BJ (cell line): Measurements from ENCODE around the gene TPPP2. TPM values are rescaled to one million over a fixed set of nuclear protein-coding genes. Genes with fewer than 3 reads are reported as not detected.
A peak's percentile ranks its signal among the peaks of the same experiment; 100 is the strongest.

ENCODE experiments used
- CTCF ChIA-PET: fragments of 350-600 bp; formaldehyde crosslinking; extraction: SDS; loops from one replicate; lab custom pipeline; 2021; ENCODE audit warnings: antibody characterized with exemption, inconsistent platforms; lab: Yijun Ruan, JAX
- POLR2A ChIA-PET: fragments of 300-600 bp; sonication (Branson Sonifier 250); formaldehyde crosslinking; extraction: SDS; loops from one replicate; lab custom pipeline; 2021; ENCODE audit warnings: antibody characterized with exemption; lab: Charles Lee
- DNase-seq: peaks from one replicate; pipeline ENCODE4 v3.0.0-alpha.2; 2011; ENCODE audit warnings: low read depth
- H3K27me3 ChIP-seq: 2 replicates; pipeline ENCODE4 v1.6.0; 2011; ENCODE audit warnings: low read length; ENCODE audit not compliant: control insufficient read depth, insufficient read depth
- H3K36me3 ChIP-seq: 2 replicates; pipeline ENCODE4 v1.5.1; 2011; ENCODE audit warnings: low read length; ENCODE audit not compliant: control insufficient read depth, insufficient read depth
- H3K4me3 ChIP-seq: 2 replicates; pipeline ENCODE4 v1.5.1; 2011; ENCODE audit warnings: low read depth, mild to moderate bottlenecking, control low read depth, low read length
- CTCF ChIP-seq: IDR thresholded peaks from 2 replicates; pipeline ENCODE4 v1.5.1; 2011; ENCODE audit warnings: low read depth, mild to moderate bottlenecking, control low read depth, inconsistent platforms, low read length, moderate library complexity; ENCODE audit not compliant: insufficient read depth
- polyA plus RNA-seq: library from polyadenylated mRNA; depleted of rRNA; stranded (reverse); fragments of >200 nt; gene quantifications from 2 replicates; pipeline ENCODE4 v1.2.3, GENCODE V29; 2011

The TPPP2 gene
- polyA plus RNA-seq, 1 experiment, result not detected

GRCh38 chr14:21069388-21070082 is 39.5 kb downstream of the TPPP2 start:
- DNase-seq, result no peak
- Histone ChIP-seq H3K27me3 (no peaks in the 10 kb centered on the region), H3K4me3 (peak overlapping the region; percentile 79), H3K36me3 (peaks cover 11% of the 10 kb centered on the region)
- no peak for TF ChIP-seq CTCF
- ChIA-PET POLR2A (no interaction called here), CTCF (interaction anchor here (0.6 to 9.5 kb wide), 22 partner anchors 9 to 193 kb away, joined by 3 to 193 read pairs (median 8); partner anchors contain the start of genes RNASE8, TMEM253 and ZNF219)

DNA sequence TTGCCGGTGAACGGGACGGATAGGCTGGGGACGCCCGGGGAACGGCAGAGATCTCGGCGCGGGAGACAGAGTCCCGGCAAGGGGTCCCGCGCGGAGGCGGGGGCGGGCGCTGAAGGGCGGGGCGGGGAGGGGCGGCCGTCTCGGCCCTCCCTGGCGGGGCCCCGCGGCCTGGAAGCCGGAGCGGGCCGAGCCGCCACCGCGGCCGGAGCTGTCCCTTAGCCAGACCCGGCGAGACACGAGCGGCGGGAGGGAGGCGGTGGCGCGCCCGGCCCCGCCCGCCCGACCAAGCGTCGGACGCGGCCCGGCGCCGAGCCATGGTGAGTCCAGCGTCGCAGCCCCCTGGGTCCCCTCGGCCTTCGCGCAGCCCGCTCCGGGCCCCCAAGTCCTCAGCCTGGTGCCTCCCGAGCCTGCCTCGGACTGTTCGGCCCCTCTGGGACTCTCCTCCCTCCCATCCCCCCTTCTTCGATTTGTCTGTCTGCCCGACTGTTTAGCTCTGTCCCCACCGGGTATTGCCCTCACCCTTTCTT is 40.1 kb downstream of the TPPP2 start, which contains the start of gene ARHGEF40:
Gene ARHGEF40 (plus strand): TSS at position 222 of the 527 bp plus-strand sequence. CDS start 93 bp downstream, at position 315.
- DNase-seq, result no peak
- H3K36me3 ChIP-seq, result peaks cover 15% of the 10 kb centered on the region
- POLR2A ChIA-PET, result interaction anchor here (0.6 kb wide), 1 partner anchor 406 kb away, joined by 6 read pairs; no protein-coding TSS in a partner anchor
- TF ChIP-seq CTCF, result no peak
- H3K27me3 ChIP-seq, result no peaks in the 10 kb centered on the region
- CTCF ChIA-PET, result interaction anchor here (0.9 to 6.3 kb wide), 15 partner anchors 13 to 501 kb away, joined by 3 to 117 read pairs (median 4); partner anchors contain the start of gene TMEM253
- H3K4me3 ChIP-seq, result peak within 1 kb of the TSS; percentile 79

- Histone ChIP-seq H3K4me3 (peak overlapping the region; percentile 79), H3K36me3 (peaks cover 21% of the 10 kb centered on the region), H3K27me3 (no peaks in the 10 kb centered on the region)
- peak; percentile 17; the same call in 1 of the 2 replicates for TF ChIP-seq CTCF
- no peak for DNase-seq
- ChIA-PET CTCF (interaction anchor here (0.5 to 6.3 kb wide), 18 partner anchors 13 to 501 kb away, joined by 3 to 117 read pairs (median 4); partner anchors contain the start of gene TMEM253), POLR2A (interaction anchor here (0.6 kb wide), 1 partner anchor 406 kb away, joined by 6 read pairs; no protein-coding TSS in a partner anchor)
Observed at GRCh38 chr14:21070610-21071224, 40.7 kb downstream of the TPPP2 start.

DNA sequence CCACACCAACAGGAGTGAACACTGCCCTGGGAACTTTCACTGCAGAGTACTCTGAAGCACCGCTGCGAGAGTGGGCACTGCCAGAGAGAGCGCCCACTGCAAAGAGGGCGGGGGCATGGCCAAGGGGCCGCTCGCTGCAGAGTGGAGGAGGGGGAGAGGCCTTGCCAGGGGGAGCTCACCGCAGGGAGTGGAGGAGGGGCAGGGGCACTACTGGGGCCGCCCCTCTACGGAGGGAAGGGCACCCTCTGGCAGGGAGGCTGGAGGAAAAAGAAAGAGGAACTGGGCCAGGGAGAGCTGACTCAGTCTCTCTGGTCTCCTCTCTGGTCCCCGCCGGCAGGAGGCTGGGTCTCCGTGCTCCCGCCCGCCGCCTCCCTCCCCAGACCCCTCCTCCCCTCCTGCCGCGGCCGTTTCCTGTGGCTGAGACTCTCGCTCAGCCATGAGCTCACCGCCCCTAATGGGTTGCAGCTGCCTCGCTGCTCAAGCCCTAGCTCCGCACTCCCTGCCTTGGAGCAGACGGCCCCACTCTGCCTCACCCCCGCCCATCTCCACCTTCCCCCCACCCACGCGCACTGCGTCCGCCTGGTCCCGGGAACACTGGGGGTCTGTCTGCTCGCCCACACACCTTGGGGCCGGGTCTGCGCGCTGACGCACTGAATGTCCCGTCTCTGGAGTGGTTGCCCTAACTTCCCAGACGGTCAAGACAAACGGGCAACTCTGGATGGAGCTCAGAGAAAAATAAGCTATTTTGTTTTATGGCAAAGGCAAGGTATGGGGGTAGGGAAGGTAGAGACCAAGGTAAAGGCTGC is 41.4 kb downstream of the TPPP2 start:
- POLR2A ChIA-PET, result interaction anchor here (0.6 kb wide), 4 partner anchors 22 to 477 kb away, joined by 3 to 19 read pairs (median 6); no protein-coding TSS in a partner anchor

More for the DNA sequence above, 41.4 kb downstream of the TPPP2 start:
- Histone ChIP-seq H3K27me3 (no peaks in the 10 kb centered on the region), H3K4me3 (peak overlapping the region; percentile 79), H3K36me3 (peaks cover 28% of the 10 kb centered on the region)
- CTCF ChIA-PET, result interaction anchor here (0.5 to 6.3 kb wide), 17 partner anchors 11 to 221 kb away, joined by 3 to 117 read pairs (median 5); partner anchors contain the start of genes TMEM253 and ZNF219
- peak; percentile 71 for DNase-seq
- TF ChIP-seq CTCF, result 0 out of 2 replicates have a peak, but pooled peaks have one; percentile 8
